Right atrium auricular region (tissue), 2 donors: ENCODE results near the gene SUPT6H. TPM values are rescaled to one million over a fixed set of nuclear protein-coding genes. Genes with fewer than 3 reads are reported as not detected.

Source experiments
- DNase-seq: peaks from one replicate; pipeline ENCODE4 v3.0.0-alpha.2; 2019; ENCODE audit warnings: low spot score
- H3K27ac ChIP-seq, 2 donors: fragments of 200-600 bp; sonication (generic); 1 replicate in 1 of 2; 2 replicates in 1 of 2; pipeline ENCODE4 v1.5.1; 2016 to 2019
- H3K27me3 ChIP-seq, 2 donors: fragments of 200-600 bp; sonication (generic); one replicate each; pipeline versions ENCODE4 v1.5.1 to v1.6.0; 2017 to 2019
- H3K36me3 ChIP-seq: fragments of 200-600 bp; sonication (generic); one replicate; pipeline ENCODE4 v1.5.1; 2016
- H3K4me1 ChIP-seq, 2 donors: fragments of 200-600 bp; sonication (generic); one replicate each; pipeline versions ENCODE4 v1.5.1 to v1.6.0; 2017 to 2019
- H3K4me3 ChIP-seq, 2 donors: fragments of 200-600 bp; sonication (generic); 1 replicate in 1 of 2; 2 replicates in 1 of 2; pipeline ENCODE4 v1.5.1; 2017 to 2019; ENCODE audit warnings: mild to moderate bottlenecking in 1 of 2, moderate library complexity in 1 of 2
- H3K9me3 ChIP-seq, 2 donors: fragments of 200-600 bp; sonication (generic); one replicate each; pipeline ENCODE4 v1.5.1; 2019
- CTCF ChIP-seq, 2 donors: fragments of 200-600 bp; sonication (generic); IDR thresholded peaks; one replicate each; pipeline ENCODE4 v1.5.1; 2019; ENCODE audit warnings: antibody characterized with exemption in 2 of 2
- total RNA-seq, 2 donors: library from RNA; depleted of rRNA; stranded (reverse); fragments of >200 nt; gene quantifications; one replicate each; pipeline ENCODE4 v1.1.0, GENCODE V29; 2016

The SUPT6H gene
- total RNA-seq, 2 donors from 2014 or later, result 28.5 to 45.4 TPM

GRCh38 chr17:28700278-28700677 is 38.3 kb downstream of the SUPT6H start:
- no peak for DNase-seq
- Histone ChIP-seq H3K27ac (no peak overlapping the region), H3K27me3 (no peaks in the 10 kb centered on the region), H3K4me1 (no peaks in the 10 kb centered on the region), H3K4me3 (no peak overlapping the region), H3K9me3 (no peaks in the 10 kb centered on the region), H3K36me3 (peaks cover 82% of the 10 kb centered on the region)
- TF ChIP-seq CTCF (IDR thresholded peaks at IDR 0.05), result no peak

- H3K4me1 ChIP-seq, result no peaks in the 10 kb centered on the region
- no peak for TF ChIP-seq CTCF (IDR thresholded peaks at IDR 0.05)
- H3K9me3 ChIP-seq, result no peaks in the 10 kb centered on the region
- H3K27ac ChIP-seq, result no peak overlapping the region
- no peaks in the 10 kb centered on the region for H3K27me3 ChIP-seq
- no peak for DNase-seq
- H3K36me3 ChIP-seq, result peaks cover 75% of the 10 kb centered on the region
- H3K4me3 ChIP-seq, result no peak overlapping the region
Observed at GRCh38 chr17:28700830-28701492, 39.0 kb downstream of the SUPT6H start.

- no peak overlapping the region for H3K4me3 ChIP-seq
Observed at GRCh38 chr17:28702026-28702751, 40.2 kb downstream of the SUPT6H start.

GRCh38 chr17:28702752-28703150 is 40.7 kb downstream of the SUPT6H start:
- Histone ChIP-seq H3K36me3 (peaks cover 58% of the 10 kb centered on the region), H3K4me1 (no peaks in the 10 kb centered on the region), H3K9me3 (no peaks in the 10 kb centered on the region), H3K27me3 (no peaks in the 10 kb centered on the region), H3K27ac (no peak overlapping the region), H3K4me3 (no peak overlapping the region)
- DNase-seq, result no peak
- TF ChIP-seq CTCF (IDR thresholded peaks at IDR 0.05), result no peak

More at GRCh38 chr17:28702026-28702751, 40.2 kb downstream of the SUPT6H start:
- DNase-seq, result no peak
- no peak for TF ChIP-seq CTCF (IDR thresholded peaks at IDR 0.05)
- H3K27me3 ChIP-seq, result no peaks in the 10 kb centered on the region
- H3K36me3 ChIP-seq, result peaks cover 64% of the 10 kb centered on the region
- no peaks in the 10 kb centered on the region for H3K4me1 ChIP-seq
- no peaks in the 10 kb centered on the region for H3K9me3 ChIP-seq
- H3K27ac ChIP-seq, result no peak overlapping the region

GRCh38 chr17:28703552-28704218 is 41.7 kb downstream of the SUPT6H start:
- no peak for DNase-seq
- Histone ChIP-seq H3K9me3 (no peaks in the 10 kb centered on the region), H3K4me1 (no peaks in the 10 kb centered on the region), H3K4me3 (no peak overlapping the region), H3K27me3 (no peaks in the 10 kb centered on the region), H3K27ac (no peak overlapping the region), H3K36me3 (peaks cover 49% of the 10 kb centered on the region)
- TF ChIP-seq CTCF (IDR thresholded peaks at IDR 0.05), result no peak
